AG04449 (cell line): ENCODE measurements around the gene PIP4K2C.

Experiments used
- CTCF ChIA-PET: fragments of 350-600 bp; formaldehyde crosslinking; extraction: SDS; loops from one replicate; lab custom pipeline; 2021; ENCODE audit warnings: antibody characterized with exemption; lab: Yijun Ruan, JAX
- POLR2A ChIA-PET: fragments of 400-600, 350-600 bp; formaldehyde crosslinking; extraction: SDS; loops from one replicate; lab custom pipeline; 2020; ENCODE audit warnings: antibody characterized with exemption, inconsistent platforms; lab: Yijun Ruan, JAX
- DNase-seq: peaks from one replicate; pipeline ENCODE4 v3.0.0-alpha.2; 2010; ENCODE audit warnings: low read depth, low spot score
- H3K4me3 ChIP-seq: 2 replicates; pipeline ENCODE4 v1.5.1; 2011; ENCODE audit warnings: low read depth, mild to moderate bottlenecking, control low read depth, low read length
- CTCF ChIP-seq: IDR thresholded peaks from one replicate; pipeline ENCODE4 v1.5.1; 2011; ENCODE audit warnings: mild to moderate bottlenecking, moderate library complexity, low read length, control low read depth, inconsistent platforms; ENCODE audit not compliant: insufficient read depth; ENCODE audit errors: missing control alignments

Gene PIP4K2C

GRCh38 chr12:57576613-57577160 is 14.3 kb upstream of the PIP4K2C start:
- H3K4me3 ChIP-seq = no peak overlapping the region
- ChIA-PET POLR2A (no interaction called here), CTCF (interaction anchor here (1.1 to 16.4 kb wide), 5 partner anchors 6 to 56 kb away, joined by 3 to 214 read pairs (median 12); partner anchors contain the start of genes B4GALNT1 and PIP4K2C)
- TF ChIP-seq CTCF = no peak
- no peak for DNase-seq

GRCh38 chr12:57577981-57578758 is 12.8 kb upstream of the PIP4K2C start:
- ChIA-PET CTCF (interaction anchor here (1.0 to 12.4 kb wide), 3 partner anchors 17 to 55 kb away, joined by 4 to 212 read pairs (median 186); partner anchors contain the start of genes B4GALNT1 and PIP4K2C), POLR2A (no interaction called here)
- no peak for TF ChIP-seq CTCF
- H3K4me3 ChIP-seq = no peak overlapping the region
- DNase-seq = no peak

- H3K4me3 ChIP-seq = no peak overlapping the region
- no peak for TF ChIP-seq CTCF
- ChIA-PET POLR2A (no interaction called here), CTCF (interaction anchor here (8.3 to 12.4 kb wide), 3 partner anchors 16 to 53 kb away, joined by 159 to 212 read pairs (median 186); partner anchors contain the start of genes B4GALNT1 and PIP4K2C)
- DNase-seq = no peak
Observed at GRCh38 chr12:57579011-57579410, 12.0 kb upstream of the PIP4K2C start.

- DNase-seq = no peak
- H3K4me3 ChIP-seq = no peak overlapping the region
- POLR2A ChIA-PET = no interaction called here
- TF ChIP-seq CTCF = no peak
- CTCF ChIA-PET = interaction anchor here (0.8 to 12.4 kb wide), 9 partner anchors 11 to 325 kb away, joined by 3 to 214 read pairs (median 113); partner anchors contain the start of genes ARHGEF25, B4GALNT1 and PIP4K2C
Observed at GRCh38 chr12:57579677-57580465, 11.1 kb upstream of the PIP4K2C start.

- ChIA-PET POLR2A (interaction anchor here (1.0 kb wide), 1 partner anchor 23 kb away, joined by 3 read pairs; no protein-coding TSS in a partner anchor), CTCF (interaction anchor here (0.8 to 12.4 kb wide), 10 partner anchors 12 to 324 kb away, joined by 3 to 214 read pairs (median 77); partner anchors contain the start of genes ARHGEF25, B4GALNT1 and PIP4K2C)
- DNase-seq = no peak
- H3K4me3 ChIP-seq = no peak overlapping the region
- TF ChIP-seq CTCF = no peak
Observed at GRCh38 chr12:57580466-57580795, 10.6 kb upstream of the PIP4K2C start.
